Measurements from ENCODE around the gene FIGN.
A peak's percentile ranks its signal among the peaks of the same experiment; 100 is the strongest.

FIGN gene

DNA sequence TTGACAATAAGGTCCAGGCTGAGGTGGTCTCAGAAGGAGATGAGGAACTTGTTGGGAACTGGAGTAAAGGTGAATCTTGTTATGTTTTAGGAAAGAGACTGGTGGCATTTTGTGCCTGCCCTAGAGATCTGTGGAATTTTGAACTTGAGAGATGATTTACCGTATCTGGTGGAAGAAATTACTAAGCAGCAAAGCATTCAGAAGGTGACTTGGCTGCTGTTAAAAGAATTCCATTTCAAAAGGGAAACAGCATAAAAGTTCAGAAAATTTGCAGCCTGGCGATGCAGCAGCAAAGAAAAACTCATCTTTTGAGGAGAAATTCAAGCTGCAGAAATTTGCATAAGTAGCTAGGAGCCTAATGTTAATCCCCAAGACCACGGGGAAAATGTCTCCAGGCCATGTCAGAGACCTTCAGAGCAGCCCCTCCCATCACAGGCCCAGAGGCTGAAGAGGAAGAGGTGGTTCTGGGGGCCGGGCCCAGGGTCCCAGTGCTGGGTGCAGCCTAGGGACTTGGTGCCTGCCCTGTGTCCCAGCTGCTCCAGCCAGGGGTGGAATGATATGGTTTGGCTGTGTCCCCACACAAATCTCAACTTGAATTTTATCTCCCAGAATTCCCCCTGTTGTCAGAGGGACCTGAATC lies 73.5 kb downstream of the FIGN start:
- TF ChIP-seq, protein P1, sequence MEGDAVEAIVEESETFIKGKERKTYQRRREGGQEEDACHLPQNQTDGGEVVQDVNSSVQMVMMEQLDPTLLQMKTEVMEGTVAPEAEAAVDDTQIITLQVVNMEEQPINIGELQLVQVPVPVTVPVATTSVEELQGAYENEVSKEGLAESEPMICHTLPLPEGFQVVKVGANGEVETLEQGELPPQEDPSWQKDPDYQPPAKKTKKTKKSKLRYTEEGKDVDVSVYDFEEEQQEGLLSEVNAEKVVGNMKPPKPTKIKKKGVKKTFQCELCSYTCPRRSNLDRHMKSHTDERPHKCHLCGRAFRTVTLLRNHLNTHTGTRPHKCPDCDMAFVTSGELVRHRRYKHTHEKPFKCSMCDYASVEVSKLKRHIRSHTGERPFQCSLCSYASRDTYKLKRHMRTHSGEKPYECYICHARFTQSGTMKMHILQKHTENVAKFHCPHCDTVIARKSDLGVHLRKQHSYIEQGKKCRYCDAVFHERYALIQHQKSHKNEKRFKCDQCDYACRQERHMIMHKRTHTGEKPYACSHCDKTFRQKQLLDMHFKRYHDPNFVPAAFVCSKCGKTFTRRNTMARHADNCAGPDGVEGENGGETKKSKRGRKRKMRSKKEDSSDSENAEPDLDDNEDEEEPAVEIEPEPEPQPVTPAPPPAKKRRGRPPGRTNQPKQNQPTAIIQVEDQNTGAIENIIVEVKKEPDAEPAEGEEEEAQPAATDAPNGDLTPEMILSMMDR (IDR thresholded peaks at IDR 0.05; ENCODE audit: insufficient read depth, low read depth, low read length, missing control alignments), result no peak
- DNase-seq (ENCODE audit: low read depth), result no peak
- no peak overlapping the region for H3K4me3 ChIP-seq (ENCODE audit: low read length)

DNA sequence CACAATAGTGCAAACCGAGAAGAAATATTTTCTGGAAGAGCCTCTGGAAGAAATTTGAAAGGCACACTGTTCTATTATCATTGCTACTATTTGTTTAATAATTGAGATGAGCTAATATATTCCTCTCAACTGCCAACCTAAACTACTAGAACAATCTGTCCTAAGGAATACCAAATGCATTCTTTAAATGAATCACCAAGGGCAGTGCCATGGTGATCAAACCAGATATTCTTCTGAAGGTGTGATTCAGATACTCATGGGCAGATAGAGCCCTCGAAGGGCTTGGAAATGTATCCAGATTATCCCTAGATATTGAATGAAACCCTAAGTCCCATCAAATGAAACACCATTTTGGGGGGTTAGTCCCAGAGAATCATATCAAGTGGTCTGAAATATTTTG lies 76.6 kb downstream of the FIGN start:
- H3K4me3 ChIP-seq (ENCODE audit: low read length), result no peak overlapping the region
- peak; percentile 86 for DNase-seq (ENCODE audit: low read depth)
- TF ChIP-seq, protein P1 (IDR thresholded peaks at IDR 0.05; ENCODE audit: insufficient read depth, low read depth, low read length, missing control alignments), result no peak

GRCh38 chr2:163658556-163658955 lies 77.3 kb downstream of the FIGN start:
- TF ChIP-seq, protein P1 (IDR thresholded peaks at IDR 0.05; ENCODE audit: insufficient read depth, low read depth, low read length, missing control alignments), result no peak
- DNase-seq (ENCODE audit: low read depth), result peak; percentile 32
- no peak overlapping the region for H3K4me3 ChIP-seq (ENCODE audit: low read length)

DNA sequence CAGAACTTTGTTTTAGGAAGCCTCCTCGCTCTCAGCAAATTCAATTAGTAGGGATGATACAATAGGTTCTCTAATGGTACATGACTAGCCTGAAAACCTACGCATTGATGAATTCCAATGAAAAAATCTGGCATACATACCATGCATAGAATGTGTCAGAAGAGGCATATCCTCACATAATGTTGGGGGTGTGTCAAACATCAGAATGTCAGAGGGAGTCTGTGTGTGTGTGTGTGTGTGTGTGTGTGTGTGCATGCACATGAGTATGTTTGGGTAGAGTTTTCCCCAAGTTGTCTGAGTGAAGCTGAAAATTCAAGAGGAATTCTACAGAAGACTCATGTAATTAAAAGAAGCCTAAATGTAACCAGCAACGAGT lies 78.5 kb downstream of the FIGN start:
- DNase-seq (ENCODE audit: low read depth), result peak; percentile 55
- TF ChIP-seq, protein P1 (IDR thresholded peaks at IDR 0.05; ENCODE audit: insufficient read depth, low read depth, low read length, missing control alignments), result no peak
- no peak overlapping the region for H3K4me3 ChIP-seq (ENCODE audit: low read length)

GRCh38 chr2:163656622-163657280 lies 79.1 kb downstream of the FIGN start:
- no peak overlapping the region for H3K4me3 ChIP-seq (ENCODE audit: low read length)
- no peak for DNase-seq (ENCODE audit: low read depth)
- TF ChIP-seq, protein P1 (IDR thresholded peaks at IDR 0.05; ENCODE audit: insufficient read depth, low read depth, low read length, missing control alignments), result no peak

DNA sequence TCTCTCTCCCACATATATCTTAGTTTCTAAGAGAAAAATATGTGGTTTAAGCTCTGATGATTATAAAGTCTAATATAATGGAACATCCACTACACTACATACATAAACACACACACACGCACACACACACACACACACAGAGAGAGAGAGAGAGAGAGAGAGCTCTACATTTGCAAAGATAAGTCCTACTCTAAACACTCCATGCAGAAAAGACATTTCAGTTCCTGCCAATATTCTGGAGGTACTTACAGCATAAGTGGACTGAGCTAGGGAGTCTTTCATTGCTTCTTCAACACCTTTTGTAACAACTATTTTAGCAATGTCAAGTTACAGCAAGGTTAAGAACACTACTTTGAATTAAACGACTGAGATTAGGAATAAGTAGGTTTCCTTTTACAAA lies 80.1 kb downstream of the FIGN start:
- no peak overlapping the region for H3K4me3 ChIP-seq (ENCODE audit: low read length)
- TF ChIP-seq, protein P1 (IDR thresholded peaks at IDR 0.05; ENCODE audit: insufficient read depth, low read depth, low read length, missing control alignments), result no peak
- no peak for DNase-seq (ENCODE audit: low read depth)

DNA sequence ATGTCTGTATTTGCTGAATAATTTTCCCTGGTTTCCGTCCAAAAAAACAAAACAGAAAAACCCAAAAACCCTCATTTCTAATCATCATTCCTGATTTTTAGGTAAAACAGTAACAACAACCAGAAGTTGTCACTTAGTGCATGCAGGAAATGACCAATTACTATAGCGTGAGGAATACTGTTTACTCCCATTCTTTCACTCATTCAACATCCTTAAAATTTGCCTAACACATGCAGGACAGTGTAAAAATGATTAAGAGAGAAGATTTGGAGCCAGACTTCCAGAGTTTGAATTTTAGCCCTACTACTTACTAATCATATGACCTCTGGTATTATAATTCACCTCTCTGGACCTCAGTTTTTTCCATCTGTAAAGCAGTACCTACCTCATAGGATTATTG lies 83.1 kb downstream of the FIGN start:
- no peak for DNase-seq (ENCODE audit: low read depth)

More for the DNA sequence above, 83.1 kb downstream of the FIGN start:
- TF ChIP-seq, protein P1 (IDR thresholded peaks at IDR 0.05; ENCODE audit: insufficient read depth, low read depth, low read length, missing control alignments), result no peak
- H3K4me3 ChIP-seq (ENCODE audit: low read length), result no peak overlapping the region
